ENCODE results near the gene LAP3. TPM values are rescaled to one million over a fixed set of nuclear protein-coding genes. Genes with fewer than 3 reads are reported as not detected.

LAP3 gene
- total RNA-seq, 1 donor from 2014 or later = 52.7 TPM

GRCh38 chr4:17546678-17547077 lies 30.3 kb upstream of the LAP3 start:
- peaks cover 10% of the 10 kb centered on the region for H3K4me1 ChIP-seq
- H3K27me3 ChIP-seq (ENCODE audit: low read depth) = no peaks in the 10 kb centered on the region
- H3K36me3 ChIP-seq = no peaks in the 10 kb centered on the region
- no peak overlapping the region for H3K4me3 ChIP-seq
- no peak for TF ChIP-seq CTCF (IDR thresholded peaks at IDR 0.05; ENCODE audit: borderline replicate concordance)
- no peak for DNase-seq
- intact Hi-C loops (cut with micrococcal nuclease) = loop anchor here (10.0 kb wide), 1 partner anchor 258 kb away; no protein-coding TSS in a partner anchor
- H3K9me3 ChIP-seq (replicated peaks) = no peaks in the 10 kb centered on the region
- no peak overlapping the region for H3K27ac ChIP-seq (replicated peaks)

GRCh38 chr4:17550549-17550948 lies 26.4 kb upstream of the LAP3 start:
- no peak for DNase-seq
- no peaks in the 10 kb centered on the region for H3K36me3 ChIP-seq
- no peak overlapping the region for H3K27ac ChIP-seq (replicated peaks)
- H3K9me3 ChIP-seq (replicated peaks) = no peaks in the 10 kb centered on the region
- no peak for TF ChIP-seq CTCF (IDR thresholded peaks at IDR 0.05; ENCODE audit: borderline replicate concordance)
- no peak overlapping the region for H3K4me3 ChIP-seq
- H3K27me3 ChIP-seq (ENCODE audit: low read depth) = peaks cover 27% of the 10 kb centered on the region
- H3K4me1 ChIP-seq = no peaks in the 10 kb centered on the region
- intact Hi-C loops (cut with micrococcal nuclease) = loop anchor here (10.0 kb wide), 1 partner anchor 1044 kb away; no protein-coding TSS in a partner anchor

GRCh38 chr4:17552427-17552826 lies 24.6 kb upstream of the LAP3 start:
- H3K27ac ChIP-seq (replicated peaks) = no peak overlapping the region
- no peak for TF ChIP-seq CTCF (IDR thresholded peaks at IDR 0.05; ENCODE audit: borderline replicate concordance)
- no peaks in the 10 kb centered on the region for H3K9me3 ChIP-seq (replicated peaks)
- H3K4me1 ChIP-seq = no peaks in the 10 kb centered on the region
- DNase-seq = no peak
- no peak overlapping the region for H3K4me3 ChIP-seq
- no peaks in the 10 kb centered on the region for H3K36me3 ChIP-seq
- intact Hi-C loops (cut with micrococcal nuclease) = loop anchor here (10.0 kb wide), 1 partner anchor 1042 kb away; no protein-coding TSS in a partner anchor
- peaks cover 27% of the 10 kb centered on the region for H3K27me3 ChIP-seq (ENCODE audit: low read depth)

- Histone ChIP-seq H3K4me3 (no peak overlapping the region), H3K27ac (replicated peaks) (no peak overlapping the region), H3K27me3 (ENCODE audit: low read depth) (peaks cover 27% of the 10 kb centered on the region), H3K36me3 (no peaks in the 10 kb centered on the region), H3K4me1 (no peaks in the 10 kb centered on the region), H3K9me3 (replicated peaks) (no peaks in the 10 kb centered on the region)
- intact Hi-C loops (cut with micrococcal nuclease) = loop anchor here (10.0 kb wide), 1 partner anchor 1040 kb away; no protein-coding TSS in a partner anchor
- DNase-seq = no peak
- TF ChIP-seq CTCF (IDR thresholded peaks at IDR 0.05; ENCODE audit: borderline replicate concordance) = no peak
Observed at GRCh38 chr4:17554568-17554967, 22.4 kb upstream of the LAP3 start.

- Histone ChIP-seq H3K4me3 (no peak overlapping the region), H3K36me3 (no peaks in the 10 kb centered on the region), H3K27ac (replicated peaks) (no peak overlapping the region), H3K27me3 (ENCODE audit: low read depth) (peaks cover 37% of the 10 kb centered on the region), H3K9me3 (replicated peaks) (no peaks in the 10 kb centered on the region), H3K4me1 (no peaks in the 10 kb centered on the region)
- intact Hi-C loops (cut with micrococcal nuclease) = loop anchor here (10.0 kb wide), 1 partner anchor 1038 kb away; no protein-coding TSS in a partner anchor
- TF ChIP-seq CTCF (IDR thresholded peaks at IDR 0.05; ENCODE audit: borderline replicate concordance) = no peak
- no peak for DNase-seq
Observed at GRCh38 chr4:17556498-17556897, 20.5 kb upstream of the LAP3 start.

Data from left ventricle myocardium inferior (tissue), 1 donor.